ENCODE measurements around the gene TBC1D22B.

TBC1D22B gene

GRCh38 chr6:37362101-37362828 lies 104.7 kb downstream of the TBC1D22B start:
- no peak for DNase-seq

- DNase-seq: no peak
These were observed 108.2 kb downstream of the TBC1D22B start for GRCh38 chr6:37365791-37366190.

- no peak for DNase-seq
These were observed 109.3 kb downstream of the TBC1D22B start for GRCh38 chr6:37366910-37367309.

- no peak for DNase-seq
These were observed 111.4 kb downstream of the TBC1D22B start for GRCh38 chr6:37368961-37369320.

- no peak for DNase-seq
These were observed 112.0 kb downstream of the TBC1D22B start for GRCh38 chr6:37369321-37370201.

GRCh38 chr6:37371154-37372083 lies 113.8 kb downstream of the TBC1D22B start:
- no peak for DNase-seq

- DNase-seq: no peak
These were observed 114.5 kb downstream of the TBC1D22B start for GRCh38 chr6:37372116-37372515.

- DNase-seq: no peak
These were observed 116.4 kb downstream of the TBC1D22B start for GRCh38 chr6:37373822-37374471.

- no peak for DNase-seq
These were observed 117.8 kb downstream of the TBC1D22B start for GRCh38 chr6:37375376-37375775.

GRCh38 chr6:37376078-37376743 lies 118.6 kb downstream of the TBC1D22B start:
- DNase-seq: no peak

GRCh38 chr6:37381579-37381978 lies 124.0 kb downstream of the TBC1D22B start:
- peak in 1 of 2 donors; percentile 2 for DNase-seq

Data from stimulated activated CD4-positive, alpha-beta T cell treated with anti-CD3 and anti-CD28 coated beads, Interleukin-2, amount 100 ng/mL, for 48 hours (primary cell).